ENCODE results near the gene DUOX2.
"Not testable (repeated sequence)": the region's sequence is repeated elsewhere in the genome, so short reads cannot be mapped to it uniquely, and the experiment has no call there.

The DUOX2 gene

GRCh38 chr15:45058690-45059675 lies 55.0 kb downstream of the DUOX2 start:
- DNase-seq = not testable (repeated sequence)

- not testable (repeated sequence) for DNase-seq
Observed at GRCh38 chr15:45052676-45053075, 61.3 kb downstream of the DUOX2 start.

GRCh38 chr15:45050587-45050986 lies 63.4 kb downstream of the DUOX2 start:
- no peak for DNase-seq

- no peak for DNase-seq
Observed at GRCh38 chr15:45048794-45049631, 65.0 kb downstream of the DUOX2 start.

- DNase-seq = not testable (repeated sequence)
Observed at GRCh38 chr15:45048449-45048793, 65.6 kb downstream of the DUOX2 start.

- DNase-seq = not testable (repeated sequence)
Observed at GRCh38 chr15:45044270-45044669, 69.7 kb downstream of the DUOX2 start.

GRCh38 chr15:45042859-45043258 lies 71.1 kb downstream of the DUOX2 start:
- not testable (repeated sequence) for DNase-seq
